ENCODE measurements around the gene BLMH. TPM values are rescaled to one million over a fixed set of nuclear protein-coding genes. Genes with fewer than 3 reads are reported as not detected.

Gene BLMH
- total RNA-seq, 2 experiments from 2014 or later, result 68.0 to 70.5 TPM

DNA sequence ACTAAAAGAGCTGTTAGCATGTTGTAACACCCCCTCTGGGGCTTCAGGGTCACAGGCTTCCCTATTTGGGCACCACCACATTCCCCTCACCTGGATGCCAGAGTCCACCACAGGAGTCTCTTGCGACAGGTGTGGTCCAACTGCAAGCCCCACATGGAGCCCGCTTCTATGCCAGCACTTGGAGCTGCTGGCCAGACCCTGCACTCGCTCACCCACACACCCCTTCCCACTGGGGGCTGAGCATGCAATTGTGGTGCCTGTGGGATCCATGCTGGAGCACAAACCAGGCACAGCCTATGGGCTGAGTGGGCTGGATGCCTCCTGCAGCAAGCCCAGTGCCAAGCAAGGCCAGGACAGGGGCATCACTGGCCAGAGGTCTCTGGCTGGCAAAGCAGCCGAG, 6.0 kb upstream of the BLMH start:
- Mint-ChIP-seq H3K9me3 (ENCODE audit: low read depth) (no peaks in the 10 kb centered on the region), H3K36me3 (peaks cover 1% of the 10 kb centered on the region), H3K4me3 (no peak overlapping the region), H3K27me3 (no peaks in the 10 kb centered on the region), H3K27ac (no peak overlapping the region), H3K4me1 (peaks cover 4% of the 10 kb centered on the region)
- ATAC-seq (no peak), DNase-seq (no peak)
- CTCF ChIA-PET, result interaction anchor here (4.2 kb wide), 1 partner anchor 38 kb away, joined by 15 read pairs; no protein-coding TSS in a partner anchor

DNA sequence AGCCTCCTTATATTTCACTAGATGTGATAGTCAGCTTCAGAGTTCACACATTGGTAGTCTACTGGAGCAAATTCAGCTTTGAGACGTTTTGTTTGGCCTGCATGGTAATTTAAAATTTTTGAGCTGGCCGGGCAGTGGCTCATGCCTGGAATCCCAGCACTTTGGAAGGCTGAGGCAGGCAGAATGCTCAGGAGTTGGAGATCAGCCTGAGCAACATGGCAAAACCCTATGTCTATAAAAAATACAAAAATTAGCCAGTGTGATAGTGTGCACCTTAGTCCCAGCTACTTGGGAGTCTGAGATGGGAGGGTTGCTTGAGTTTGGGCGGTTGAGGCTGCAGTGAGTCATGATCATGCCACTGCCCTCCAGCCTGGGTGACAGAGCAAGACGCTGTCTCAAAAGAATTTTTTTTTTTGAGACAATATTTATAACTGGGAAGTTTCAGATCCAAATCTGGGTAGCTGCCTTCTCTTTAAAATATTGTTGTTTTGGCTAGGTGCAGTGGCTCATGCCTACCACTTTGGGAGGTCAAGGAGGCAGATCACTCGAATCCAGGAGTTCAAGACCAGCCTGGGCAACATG, 4.8 kb upstream of the BLMH start:
- Mint-ChIP-seq H3K4me1 (peaks cover 8% of the 10 kb centered on the region), H3K27me3 (no peaks in the 10 kb centered on the region)
- ATAC-seq, result no peak

DNA sequence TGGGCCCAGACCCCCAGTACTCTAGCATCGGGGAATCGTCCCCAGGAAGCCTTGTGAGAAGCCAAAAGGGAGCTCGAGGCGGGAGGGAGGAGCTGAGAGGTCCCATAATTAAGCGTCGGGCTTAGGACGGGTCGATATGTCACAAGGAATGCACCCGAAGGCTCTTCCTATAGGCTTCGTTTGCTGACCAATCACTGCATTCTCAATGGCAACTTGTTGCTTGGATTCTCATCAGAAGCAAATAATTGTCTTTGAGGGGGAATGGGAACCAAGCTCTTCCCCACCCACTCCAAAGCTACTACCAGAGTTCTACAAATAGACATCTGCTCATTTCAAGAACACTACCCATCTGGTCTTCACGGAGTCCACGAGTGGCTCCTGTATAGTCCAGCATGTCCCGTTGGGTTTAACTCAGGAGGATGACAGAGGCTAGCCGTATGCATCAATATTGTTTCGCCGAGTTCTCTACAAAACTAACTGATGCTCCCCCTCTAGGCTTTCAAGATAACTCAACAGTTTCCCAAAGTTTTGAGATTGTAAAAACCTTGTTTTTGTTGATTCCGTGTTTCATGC, 628 bp upstream of the BLMH start:
- H3K36me3 Mint-ChIP-seq, result peaks cover 11% of the 10 kb centered on the region
- peak overlapping the region; percentile 56 for H3K27ac Mint-ChIP-seq
- H3K4me1 Mint-ChIP-seq, result peaks cover 22% of the 10 kb centered on the region
- ATAC-seq, result no peak
- CTCF ChIA-PET, result interaction anchor here (0.8 to 2.7 kb wide), 13 partner anchors 10 to 199 kb away, joined by 3 to 34 read pairs (median 6); partner anchors contain the start of genes CPD and TMIGD1
- H3K4me3 Mint-ChIP-seq, result no peak overlapping the region
- no peaks in the 10 kb centered on the region for H3K9me3 Mint-ChIP-seq (ENCODE audit: low read depth)
- no peak for DNase-seq
- no peaks in the 10 kb centered on the region for H3K27me3 Mint-ChIP-seq

More for the DNA sequence above, 4.8 kb upstream of the BLMH start:
- H3K27ac Mint-ChIP-seq, result no peak overlapping the region
- no peak overlapping the region for H3K4me3 Mint-ChIP-seq
- H3K9me3 Mint-ChIP-seq (ENCODE audit: low read depth), result no peaks in the 10 kb centered on the region
- H3K36me3 Mint-ChIP-seq, result peaks cover 1% of the 10 kb centered on the region
- no peak for DNase-seq
- CTCF ChIA-PET, result interaction anchor here (1.0 to 1.4 kb wide), 3 partner anchors 38 to 43 kb away, joined by 3 to 4 read pairs (median 3); no protein-coding TSS in a partner anchor

DNA sequence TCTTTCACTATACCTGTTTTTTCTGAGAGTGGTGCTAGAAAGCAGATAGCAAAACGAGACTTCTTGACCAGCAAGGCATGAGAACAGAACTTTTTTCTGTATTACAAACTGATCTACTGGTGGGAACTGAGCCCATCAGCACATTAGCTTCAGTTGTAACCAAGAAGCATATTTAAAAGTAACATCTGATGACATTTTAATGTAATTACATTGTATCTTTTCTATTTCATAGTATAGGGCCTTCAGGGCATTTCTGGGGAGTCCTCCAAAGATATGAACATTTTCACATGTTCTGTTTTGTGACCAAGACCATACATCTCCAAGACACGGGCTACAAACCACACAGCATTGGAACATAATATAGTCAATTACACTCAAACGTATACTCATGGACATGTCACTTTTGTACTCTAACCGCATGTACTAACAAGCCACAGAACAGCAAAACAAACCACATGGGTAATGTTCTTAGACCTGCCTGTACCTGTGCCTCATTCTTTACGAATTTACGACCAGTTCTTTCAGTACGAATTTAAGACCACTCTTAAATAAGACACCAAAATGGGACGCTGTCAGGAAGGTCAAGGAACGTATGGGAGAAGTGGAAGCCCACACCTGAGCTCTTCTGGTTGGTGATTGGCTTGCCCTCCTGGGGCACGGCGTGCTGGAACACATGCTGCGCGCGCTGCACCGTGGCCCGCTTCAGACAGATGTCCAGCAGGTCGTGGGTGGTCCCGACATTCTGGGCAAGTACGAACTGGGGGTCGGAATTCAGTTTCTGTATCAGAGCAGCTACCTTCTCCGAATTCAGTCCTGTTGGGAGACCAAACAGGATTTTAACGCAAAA, 825 bp downstream of the BLMH start:
- DNase-seq (peak; percentile 66), ATAC-seq (peak; percentile 48)
- peaks cover 20% of the 10 kb centered on the region for H3K36me3 Mint-ChIP-seq
- H3K9me3 Mint-ChIP-seq (ENCODE audit: low read depth), result no peaks in the 10 kb centered on the region
- peak overlapping the region; percentile 90 for H3K27ac Mint-ChIP-seq
- CTCF ChIA-PET, result interaction anchor here (1.0 to 2.7 kb wide), 12 partner anchors 10 to 310 kb away, joined by 3 to 34 read pairs (median 6); partner anchors contain the start of genes CPD and TMIGD1
- peak overlapping the region; percentile 98 for H3K4me3 Mint-ChIP-seq
- peaks cover 22% of the 10 kb centered on the region for H3K4me1 Mint-ChIP-seq
- H3K27me3 Mint-ChIP-seq, result no peaks in the 10 kb centered on the region

DNA sequence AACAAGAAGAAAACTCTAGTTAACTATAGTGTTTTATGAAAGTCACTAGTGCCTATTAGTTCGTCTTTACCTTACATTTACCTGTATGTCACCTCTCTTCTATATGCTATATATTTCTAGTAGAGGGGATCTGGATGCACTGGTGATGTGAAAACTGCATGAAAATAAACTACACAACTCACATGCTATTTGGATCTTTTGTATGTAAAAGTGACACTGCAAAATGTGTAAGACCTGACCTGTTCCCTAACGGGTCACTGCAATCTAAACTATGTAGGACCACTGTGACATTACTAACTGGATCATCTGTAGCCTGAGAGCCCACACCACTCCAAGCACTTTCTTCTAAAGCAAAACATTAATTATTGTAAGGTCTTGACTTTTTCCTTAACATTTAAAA, 1.7 kb downstream of the BLMH start:
- CTCF ChIA-PET, result interaction anchor here (2.1 to 2.7 kb wide), 2 partner anchors 9 to 46 kb away, joined by 6 to 34 read pairs; no protein-coding TSS in a partner anchor
- DNase-seq (no peak), ATAC-seq (no peak)
- H3K27me3 Mint-ChIP-seq, result no peaks in the 10 kb centered on the region
- no peak overlapping the region for H3K27ac Mint-ChIP-seq
- peaks cover 27% of the 10 kb centered on the region for H3K36me3 Mint-ChIP-seq
- H3K4me3 Mint-ChIP-seq, result peak overlapping the region; percentile 98
- peaks cover 22% of the 10 kb centered on the region for H3K4me1 Mint-ChIP-seq
- H3K9me3 Mint-ChIP-seq (ENCODE audit: low read depth), result no peaks in the 10 kb centered on the region

DNA sequence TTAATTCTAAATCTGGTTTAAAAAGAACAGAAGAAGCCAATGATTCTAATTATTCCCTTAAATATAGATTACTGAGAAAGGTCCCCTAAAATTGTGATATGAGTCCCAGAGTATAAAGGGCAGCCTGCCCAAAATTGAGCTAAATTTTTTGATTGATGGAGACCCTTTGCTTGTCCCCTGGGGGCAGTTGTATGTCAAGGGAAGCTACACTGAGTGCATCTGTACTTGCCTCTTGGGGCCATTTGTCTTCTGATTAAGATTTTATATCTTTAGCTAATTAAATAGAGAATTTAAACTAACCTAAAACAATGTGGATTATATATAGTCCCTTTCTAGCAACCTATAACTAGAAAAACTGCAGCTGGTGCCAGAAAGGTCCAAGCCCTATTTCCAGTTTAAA, 12.6 kb downstream of the BLMH start:
- peaks cover 39% of the 10 kb centered on the region for H3K36me3 Mint-ChIP-seq
- CTCF ChIA-PET, result interaction anchor here (0.7 to 1.0 kb wide), 2 partner anchors 57 to 169 kb away, joined by 3 to 4 read pairs; no protein-coding TSS in a partner anchor
- H3K4me3 Mint-ChIP-seq, result no peak overlapping the region

DNA sequence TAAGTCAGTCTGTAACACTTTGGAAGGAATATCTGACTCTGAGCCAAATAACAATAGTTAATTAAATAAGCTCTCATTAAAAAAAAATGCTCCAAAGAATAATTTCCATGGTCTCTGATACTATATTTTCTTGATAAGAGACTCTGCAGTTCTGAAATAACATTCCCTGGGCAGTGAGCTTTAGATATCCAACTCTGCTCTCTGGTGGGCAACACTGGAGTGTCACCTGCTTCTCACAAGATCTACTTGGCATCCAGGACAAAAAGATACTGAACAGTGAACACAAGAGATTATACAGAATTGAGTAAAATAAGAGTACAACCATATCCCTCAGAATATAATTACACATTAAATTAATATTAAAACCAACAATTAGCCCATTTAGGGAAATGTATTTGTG, 13.7 kb downstream of the BLMH start:
- CTCF ChIA-PET, result interaction anchor here (0.7 to 1.6 kb wide), 6 partner anchors 13 to 176 kb away, joined by 3 to 8 read pairs (median 4); partner anchors contain the start of gene BLMH
- Mint-ChIP-seq H3K27ac (no peak overlapping the region), H3K9me3 (ENCODE audit: low read depth) (no peaks in the 10 kb centered on the region), H3K36me3 (peaks cover 41% of the 10 kb centered on the region), H3K4me1 (peaks cover 9% of the 10 kb centered on the region), H3K27me3 (no peaks in the 10 kb centered on the region), H3K4me3 (no peak overlapping the region)
- DNase-seq (no peak), ATAC-seq (no peak)

More for the DNA sequence above, 12.6 kb downstream of the BLMH start:
- H3K4me1 Mint-ChIP-seq, result peaks cover 9% of the 10 kb centered on the region
- H3K27me3 Mint-ChIP-seq, result no peaks in the 10 kb centered on the region
- DNase-seq, result no peak
- ATAC-seq, result no peak
- no peaks in the 10 kb centered on the region for H3K9me3 Mint-ChIP-seq (ENCODE audit: low read depth)
- H3K27ac Mint-ChIP-seq, result no peak overlapping the region

DNA sequence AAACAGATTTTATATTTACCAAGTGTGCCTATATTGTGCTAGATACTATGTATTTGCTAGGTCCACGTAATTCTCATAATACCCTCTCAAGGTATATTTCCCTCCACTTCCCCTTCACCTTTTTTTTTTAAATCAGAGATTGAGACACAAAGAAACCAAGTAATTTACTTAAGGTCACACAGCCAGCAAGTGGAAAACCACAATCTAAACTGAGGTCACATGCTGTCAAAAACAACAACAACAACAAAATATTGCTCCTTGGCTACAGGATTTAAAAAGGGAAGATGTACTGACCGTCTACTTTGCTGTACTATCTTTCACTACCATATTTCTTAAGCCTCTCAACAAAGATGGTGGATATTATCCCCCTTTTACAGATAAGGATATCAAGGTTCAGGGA, 15.8 kb downstream of the BLMH start:
- H3K36me3 Mint-ChIP-seq, result peaks cover 48% of the 10 kb centered on the region
- ATAC-seq, result no peak
- no peak overlapping the region for H3K27ac Mint-ChIP-seq

DNA sequence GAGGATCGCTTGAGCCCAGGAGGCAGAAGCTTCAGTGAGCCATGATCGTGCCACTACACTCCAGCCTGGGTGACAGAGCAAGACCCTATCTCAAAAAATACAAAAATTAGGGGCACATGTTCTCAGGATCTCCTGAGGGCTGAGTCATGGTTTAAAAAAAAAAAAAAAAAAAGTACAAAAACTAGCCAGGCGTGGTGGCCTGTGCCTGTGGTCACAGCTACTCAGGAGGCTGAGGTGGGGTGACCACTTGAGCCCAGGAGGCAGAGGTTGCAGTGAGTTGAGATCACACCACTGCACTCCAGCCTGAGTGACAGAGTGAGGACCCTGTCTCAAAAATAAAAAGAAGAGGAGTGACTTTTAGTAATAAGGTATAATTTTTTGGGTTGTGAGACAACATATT, 16.9 kb downstream of the BLMH start:
- no peak overlapping the region for H3K27ac Mint-ChIP-seq
- H3K27me3 Mint-ChIP-seq, result no peaks in the 10 kb centered on the region
- no peak for ATAC-seq
- CTCF ChIA-PET, result interaction anchor here (1.6 kb wide), 1 partner anchor 61 kb away, joined by 6 read pairs; no protein-coding TSS in a partner anchor
- no peaks in the 10 kb centered on the region for H3K9me3 Mint-ChIP-seq (ENCODE audit: low read depth)
- H3K4me3 Mint-ChIP-seq, result no peak overlapping the region
- no peak for DNase-seq
- peaks cover 46% of the 10 kb centered on the region for H3K36me3 Mint-ChIP-seq
- peaks cover 9% of the 10 kb centered on the region for H3K4me1 Mint-ChIP-seq

More for the DNA sequence above, 15.8 kb downstream of the BLMH start:
- Mint-ChIP-seq H3K4me3 (no peak overlapping the region), H3K27me3 (no peaks in the 10 kb centered on the region), H3K4me1 (peaks cover 9% of the 10 kb centered on the region), H3K9me3 (ENCODE audit: low read depth) (no peaks in the 10 kb centered on the region)
- CTCF ChIA-PET, result no interaction called here
- no peak for DNase-seq

DNA sequence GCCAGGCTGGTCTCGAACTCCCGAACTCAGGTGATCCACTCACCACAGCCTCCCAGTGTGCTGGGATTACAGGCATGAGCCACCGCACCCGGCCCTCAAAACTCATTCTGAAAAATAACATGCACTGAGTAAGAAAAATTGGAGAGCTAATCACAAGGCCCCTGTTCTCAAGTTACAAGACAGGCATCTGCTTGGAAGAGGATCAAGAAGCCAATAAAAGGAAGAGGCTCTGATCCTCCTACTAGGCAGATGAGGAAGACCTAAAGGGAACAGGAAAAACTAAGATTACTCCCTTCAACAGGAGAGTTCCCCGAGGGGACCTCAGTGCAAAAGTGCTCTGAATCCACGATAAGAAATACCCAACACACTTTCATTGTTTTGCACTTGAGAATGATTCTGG, 18.4 kb downstream of the BLMH start:
- Mint-ChIP-seq H3K27me3 (no peaks in the 10 kb centered on the region), H3K4me1 (peaks cover 9% of the 10 kb centered on the region), H3K36me3 (peaks cover 44% of the 10 kb centered on the region), H3K4me3 (no peak overlapping the region), H3K27ac (no peak overlapping the region), H3K9me3 (ENCODE audit: low read depth) (no peaks in the 10 kb centered on the region)
- DNase-seq (no peak), ATAC-seq (no peak)
- CTCF ChIA-PET, result interaction anchor here (0.8 to 1.4 kb wide), 4 partner anchors 8 to 252 kb away, joined by 3 read pairs; no protein-coding TSS in a partner anchor

DNA sequence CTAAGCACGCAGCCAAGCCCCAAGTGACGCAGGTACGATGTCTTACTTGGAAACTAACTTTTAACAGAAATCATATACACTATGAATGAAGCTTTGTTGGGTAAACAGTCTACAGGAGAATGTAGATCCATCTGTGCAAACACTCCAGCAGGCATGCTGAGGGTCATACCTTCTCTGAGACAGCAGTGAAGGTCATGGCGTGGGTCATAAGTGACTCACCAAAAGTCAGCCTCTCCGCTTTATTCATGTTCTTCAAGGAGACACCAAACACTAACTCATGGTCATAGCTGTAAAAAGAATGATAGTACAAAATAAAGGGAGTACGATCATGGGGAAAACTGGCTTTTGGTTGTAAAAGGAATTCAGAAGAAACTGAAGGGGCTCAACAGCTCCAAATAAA, 20.6 kb downstream of the BLMH start:
- no peak for DNase-seq
- CTCF ChIA-PET, result interaction anchor here (0.9 to 1.7 kb wide), 2 partner anchors 65 to 146 kb away, joined by 3 to 5 read pairs; no protein-coding TSS in a partner anchor
- H3K4me3 Mint-ChIP-seq, result no peak overlapping the region
- peaks cover 5% of the 10 kb centered on the region for H3K4me1 Mint-ChIP-seq
- no peak overlapping the region for H3K27ac Mint-ChIP-seq
- no peaks in the 10 kb centered on the region for H3K27me3 Mint-ChIP-seq
- ATAC-seq, result no peak
- peaks cover 49% of the 10 kb centered on the region for H3K36me3 Mint-ChIP-seq
- H3K9me3 Mint-ChIP-seq (ENCODE audit: low read depth), result no peaks in the 10 kb centered on the region

DNA sequence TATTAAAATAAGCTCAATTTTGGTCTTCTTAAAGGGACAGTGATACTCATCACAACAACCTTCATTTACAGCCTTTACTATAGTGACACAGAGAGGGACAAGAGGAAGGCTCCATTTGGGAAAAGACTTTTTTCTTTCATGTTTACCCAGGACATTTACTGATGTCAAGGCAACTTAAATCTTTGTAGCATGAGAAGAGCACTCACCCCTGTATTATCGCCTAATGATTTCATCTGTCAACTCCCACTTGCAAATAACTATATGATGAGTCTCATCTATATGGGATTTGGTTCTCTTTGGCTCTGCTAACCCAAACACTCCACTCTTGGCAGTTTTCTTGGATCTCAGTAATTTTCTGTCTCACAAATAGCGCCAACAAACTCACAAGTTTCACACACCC, 24.1 kb downstream of the BLMH start:
- Mint-ChIP-seq H3K27ac (no peak overlapping the region), H3K4me3 (no peak overlapping the region), H3K4me1 (no peaks in the 10 kb centered on the region), H3K9me3 (ENCODE audit: low read depth) (no peaks in the 10 kb centered on the region), H3K27me3 (no peaks in the 10 kb centered on the region), H3K36me3 (peaks cover 54% of the 10 kb centered on the region)
- DNase-seq (no peak), ATAC-seq (no peak)
- CTCF ChIA-PET, result interaction anchor here (1.3 to 3.3 kb wide), 2 partner anchors 69 to 163 kb away, joined by 3 to 12 read pairs; no protein-coding TSS in a partner anchor
